Astrocyte (in vitro differentiated cells and primary cell): ENCODE results near the gene ACACA. TPM values are rescaled to one million over a fixed set of nuclear protein-coding genes. Genes with fewer than 3 reads are reported as not detected.

Source experiments
- DNase-seq: peaks from one replicate; pipeline ENCODE4 v3.0.0-alpha.2; 2010; ENCODE audit warnings: low read depth
- FAIRE-seq: peaks from 2 replicates; lab custom pipeline; 2011; peaks lifted over from hg19 to GRCh38; lab: Jason Lieb, UNC
- H2AFZ ChIP-seq: 2 replicates; pipeline ENCODE4 v1.6.0; 2012; ENCODE audit warnings: low read depth, low read length, inconsistent platforms
- H3K27ac ChIP-seq: 2 replicates; pipeline ENCODE4 v1.5.1; 2011; ENCODE audit warnings: low read depth, low read length, inconsistent platforms
- H3K27me3 ChIP-seq: 2 replicates; pipeline ENCODE4 v1.6.0; 2011; ENCODE audit warnings: low read length, inconsistent platforms; ENCODE audit not compliant: insufficient read depth
- H3K36me3 ChIP-seq: 2 replicates; pipeline ENCODE4 v1.5.1; 2011; ENCODE audit warnings: low read length, inconsistent platforms; ENCODE audit not compliant: insufficient read depth
- H3K4me1 ChIP-seq: 2 replicates; pipeline ENCODE4 v1.5.1; 2011; ENCODE audit warnings: low read length, inconsistent platforms; ENCODE audit not compliant: insufficient read depth
- H3K4me2 ChIP-seq: 2 replicates; pipeline ENCODE4 v1.6.0; 2012; ENCODE audit warnings: low read length, inconsistent platforms
- H3K4me3 ChIP-seq: 2 replicates; pipeline ENCODE4 v1.5.1; 2011; ENCODE audit warnings: low read depth, mild to moderate bottlenecking, low read length, inconsistent platforms; ENCODE audit not compliant: insufficient read depth
- H3K79me2 ChIP-seq: 2 replicates; pipeline ENCODE4 v1.6.0; 2012; ENCODE audit warnings: mild to moderate bottlenecking, low read length, inconsistent platforms; ENCODE audit not compliant: insufficient read depth
- H3K9ac ChIP-seq: 2 replicates; pipeline ENCODE4 v1.6.0; 2012; ENCODE audit warnings: mild to moderate bottlenecking, low read length, inconsistent platforms
- H3K9me3 ChIP-seq: 2 replicates; pipeline ENCODE4 v1.5.1; 2012; ENCODE audit warnings: low read depth, mild to moderate bottlenecking, low read length, inconsistent platforms; ENCODE audit not compliant: insufficient read depth
- H4K20me1 ChIP-seq: 2 replicates; pipeline ENCODE4 v1.6.0; 2012; ENCODE audit warnings: low read length, inconsistent platforms; ENCODE audit not compliant: insufficient read depth
- H3K27ac Mint-ChIP-seq: one replicate; pipeline ENCODE4 v1.8.0; 2021; ENCODE audit warnings: mild to moderate bottlenecking, mixed read lengths; ENCODE audit not compliant: unreplicated experiment
- H3K27me3 Mint-ChIP-seq: one replicate; pipeline ENCODE4 v1.8.0; 2021; ENCODE audit warnings: low read depth, mixed read lengths; ENCODE audit not compliant: unreplicated experiment
- H3K36me3 Mint-ChIP-seq: one replicate; pipeline ENCODE4 v1.8.0; 2021; ENCODE audit warnings: low read depth, mixed read lengths; ENCODE audit not compliant: unreplicated experiment
- H3K4me1 Mint-ChIP-seq: one replicate; pipeline ENCODE4 v1.8.0; 2021; ENCODE audit warnings: low read depth, mixed read lengths; ENCODE audit not compliant: unreplicated experiment
- H3K4me3 Mint-ChIP-seq: one replicate; pipeline ENCODE4 v1.8.0; 2021; ENCODE audit warnings: mild to moderate bottlenecking, moderate library complexity, mixed read lengths; ENCODE audit not compliant: unreplicated experiment
- H3K9me3 Mint-ChIP-seq: one replicate; pipeline ENCODE4 v1.8.0; 2021; ENCODE audit warnings: mild to moderate bottlenecking, mixed read lengths; ENCODE audit not compliant: unreplicated experiment
- CTCF ChIP-seq: IDR thresholded peaks from 2 replicates; pipeline ENCODE4 v1.5.1; 2011; ENCODE audit warnings: low read depth, mild to moderate bottlenecking, inconsistent platforms, low read length, moderate library complexity; ENCODE audit not compliant: insufficient read depth
- EZH2 ChIP-seq: IDR thresholded peaks from 2 replicates; pipeline ENCODE4 v1.6.1; 2012; ENCODE audit warnings: mild to moderate bottlenecking, low read length, inconsistent platforms; ENCODE audit not compliant: insufficient read depth
- total RNA-seq: library from RNA; stranded (reverse); gene quantifications from 2 replicates; pipeline ENCODE4 v1.2.1, GENCODE V29; 2021

Gene ACACA
- total RNA-seq, 1 donor from 2014 or later = 88.3 TPM

GRCh38 chr17:37259030-37259735, 147.5 kb downstream of the ACACA start:
- H3K9ac ChIP-seq = no peak overlapping the region
- H3K9me3 ChIP-seq = no peaks in the 10 kb centered on the region
- H3K27me3 Mint-ChIP-seq = no peaks in the 10 kb centered on the region
- H3K27ac Mint-ChIP-seq = peak overlapping the region; percentile 60
- H3K4me2 ChIP-seq = peak overlapping the region; percentile 48
- no peak for FAIRE-seq
- peaks cover 21% of the 10 kb centered on the region for H3K36me3 ChIP-seq
- TF ChIP-seq EZH2 (no peak), CTCF (no peak)
- no peaks in the 10 kb centered on the region for H3K27me3 ChIP-seq
- DNase-seq = peak; percentile 86
- no peak overlapping the region for H3K4me3 ChIP-seq
- no peak overlapping the region for H3K4me3 Mint-ChIP-seq
- H2AFZ ChIP-seq = no peak overlapping the region
- peaks cover 11% of the 10 kb centered on the region for H4K20me1 ChIP-seq
- H3K36me3 Mint-ChIP-seq = peaks cover 5% of the 10 kb centered on the region
- peaks cover 19% of the 10 kb centered on the region for H3K4me1 ChIP-seq
- no peak overlapping the region for H3K27ac ChIP-seq
- H3K79me2 ChIP-seq = no peaks in the 10 kb centered on the region
- peaks cover 18% of the 10 kb centered on the region for H3K4me1 Mint-ChIP-seq
- H3K9me3 Mint-ChIP-seq = no peaks in the 10 kb centered on the region

DNA sequence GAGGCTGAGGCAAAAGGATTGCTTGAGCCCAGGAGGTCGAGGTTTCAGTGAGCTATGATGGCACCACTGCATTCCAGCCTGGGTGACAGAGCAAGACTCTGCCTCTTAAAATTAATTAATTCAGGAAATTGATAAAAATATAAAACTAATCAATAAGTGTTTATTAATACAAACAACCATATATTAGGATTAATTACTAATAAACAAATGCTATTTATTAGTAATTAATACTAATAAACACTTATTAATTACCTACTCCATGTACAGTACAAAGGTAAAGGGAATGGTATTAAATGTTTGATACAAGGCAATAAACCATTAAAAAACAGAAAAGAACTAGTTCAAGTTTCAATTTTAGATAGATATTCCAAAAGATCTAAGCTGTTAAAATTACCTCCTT, 150.0 kb downstream of the ACACA start:
- TF ChIP-seq EZH2 (no peak), CTCF (no peak)
- FAIRE-seq (no peak), DNase-seq (no peak)
- H3K4me1 ChIP-seq = peaks cover 17% of the 10 kb centered on the region
- peaks cover 19% of the 10 kb centered on the region for H3K4me1 Mint-ChIP-seq
- no peaks in the 10 kb centered on the region for H3K27me3 Mint-ChIP-seq
- peaks cover 27% of the 10 kb centered on the region for H3K36me3 ChIP-seq
- H3K9me3 Mint-ChIP-seq = no peaks in the 10 kb centered on the region
- no peak overlapping the region for H3K27ac ChIP-seq
- H3K79me2 ChIP-seq = no peaks in the 10 kb centered on the region
- H3K27ac Mint-ChIP-seq = no peak overlapping the region
- H3K9ac ChIP-seq = no peak overlapping the region
- H3K27me3 ChIP-seq = no peaks in the 10 kb centered on the region
- H3K9me3 ChIP-seq = no peaks in the 10 kb centered on the region
- peaks cover 11% of the 10 kb centered on the region for H4K20me1 ChIP-seq
- no peak overlapping the region for H3K4me3 ChIP-seq
- H2AFZ ChIP-seq = no peak overlapping the region
- H3K36me3 Mint-ChIP-seq = no peaks in the 10 kb centered on the region
- H3K4me2 ChIP-seq = no peak overlapping the region
- no peak overlapping the region for H3K4me3 Mint-ChIP-seq

- H3K27me3 Mint-ChIP-seq = no peaks in the 10 kb centered on the region
- H3K9ac ChIP-seq = no peak overlapping the region
- no peak overlapping the region for H3K4me3 ChIP-seq
- no peak overlapping the region for H2AFZ ChIP-seq
- peaks cover 8% of the 10 kb centered on the region for H4K20me1 ChIP-seq
- FAIRE-seq = no peak
- no peak overlapping the region for H3K27ac Mint-ChIP-seq
- DNase-seq = no peak
- H3K4me2 ChIP-seq = no peak overlapping the region
- H3K36me3 Mint-ChIP-seq = no peaks in the 10 kb centered on the region
- H3K9me3 ChIP-seq = no peaks in the 10 kb centered on the region
- H3K4me3 Mint-ChIP-seq = no peak overlapping the region
- no peaks in the 10 kb centered on the region for H3K27me3 ChIP-seq
- no peak for TF ChIP-seq EZH2
- TF ChIP-seq CTCF = no peak
- H3K79me2 ChIP-seq = no peaks in the 10 kb centered on the region
- no peaks in the 10 kb centered on the region for H3K9me3 Mint-ChIP-seq
- H3K36me3 ChIP-seq = peaks cover 26% of the 10 kb centered on the region
- H3K27ac ChIP-seq = no peak overlapping the region
- H3K4me1 Mint-ChIP-seq = peaks cover 12% of the 10 kb centered on the region
- H3K4me1 ChIP-seq = peaks cover 7% of the 10 kb centered on the region
Measured at GRCh38 chr17:37255432-37255831, 151.2 kb downstream of the ACACA start.
